Measurements from ENCODE around the gene AKAP9. TPM values are rescaled to one million over a fixed set of nuclear protein-coding genes. Genes with fewer than 3 reads are reported as not detected.
A peak's percentile ranks its signal among the peaks of the same experiment; 100 is the strongest.
"Not testable (repeated sequence)": the region's sequence is repeated elsewhere in the genome, so short reads cannot be mapped to it uniquely, and the experiment has no call there.

AKAP9 gene
- total RNA-seq, 1 donor, result 22.1 TPM

- no peak for DNase-seq (ENCODE audit: low read depth in 2 of 3, low spot score in 2 of 3)
Measured at GRCh38 chr7:92053312-92053711, 112.7 kb downstream of the AKAP9 start.

GRCh38 chr7:92056286-92056685 is 115.6 kb downstream of the AKAP9 start:
- DNase-seq (ENCODE audit: low read depth in 2 of 3, low spot score in 2 of 3), result no peak

- no peak for DNase-seq (ENCODE audit: low read depth in 2 of 3, low spot score in 2 of 3)
Measured at GRCh38 chr7:92057375-92057774, 116.7 kb downstream of the AKAP9 start.

GRCh38 chr7:92058040-92058439 is 117.4 kb downstream of the AKAP9 start:
- DNase-seq (ENCODE audit: low read depth in 2 of 3, low spot score in 2 of 3), result peak in 2 of 3 donors; percentile 13 to 23

- no peak for DNase-seq (ENCODE audit: low read depth in 2 of 3, low spot score in 2 of 3)
Measured at GRCh38 chr7:92058899-92059298, 118.2 kb downstream of the AKAP9 start.

- no peak for DNase-seq (ENCODE audit: low read depth in 2 of 3, low spot score in 2 of 3)
Measured at GRCh38 chr7:92061154-92061553, 120.5 kb downstream of the AKAP9 start.

GRCh38 chr7:92064438-92065029 is 123.9 kb downstream of the AKAP9 start:
- DNase-seq (ENCODE audit: low read depth in 2 of 3, low spot score in 2 of 3), result no peak

GRCh38 chr7:92071032-92071431 is 130.4 kb downstream of the AKAP9 start:
- no peak for DNase-seq (ENCODE audit: low read depth in 2 of 3, low spot score in 2 of 3)

GRCh38 chr7:92072121-92072520 is 131.5 kb downstream of the AKAP9 start:
- no peak for DNase-seq (ENCODE audit: low read depth in 2 of 3, low spot score in 2 of 3)

GRCh38 chr7:92072708-92073107 is 132.0 kb downstream of the AKAP9 start:
- DNase-seq (ENCODE audit: low read depth in 2 of 3, low spot score in 2 of 3), result no peak

GRCh38 chr7:92075455-92076158 is 134.9 kb downstream of the AKAP9 start:
- DNase-seq (ENCODE audit: low read depth in 2 of 3, low spot score in 2 of 3), result no peak

GRCh38 chr7:92076509-92076908 is 135.8 kb downstream of the AKAP9 start:
- DNase-seq (ENCODE audit: low read depth in 2 of 3, low spot score in 2 of 3), result no peak

GRCh38 chr7:92083922-92084321 is 143.3 kb downstream of the AKAP9 start:
- not testable (repeated sequence) for DNase-seq (ENCODE audit: low read depth in 2 of 3, low spot score in 2 of 3)

GRCh38 chr7:92088266-92088665 is 147.6 kb downstream of the AKAP9 start:
- no peak for DNase-seq (ENCODE audit: low read depth in 2 of 3, low spot score in 2 of 3)

- no peak for DNase-seq (ENCODE audit: low read depth in 2 of 3, low spot score in 2 of 3)
Measured at GRCh38 chr7:92092210-92092609, 151.5 kb downstream of the AKAP9 start.

- no peak for DNase-seq (ENCODE audit: low read depth in 2 of 3, low spot score in 2 of 3)
Measured at GRCh38 chr7:92095380-92095779, 154.7 kb downstream of the AKAP9 start.

- DNase-seq (ENCODE audit: low read depth in 2 of 3, low spot score in 2 of 3), result no peak
Measured at GRCh38 chr7:92100534-92100933, 159.9 kb downstream of the AKAP9 start.

GRCh38 chr7:92102862-92103261 is 162.2 kb downstream of the AKAP9 start:
- DNase-seq (ENCODE audit: low read depth in 2 of 3, low spot score in 2 of 3), result not testable (repeated sequence)

GRCh38 chr7:92108821-92109220 is 168.2 kb downstream of the AKAP9 start:
- no peak for DNase-seq (ENCODE audit: low read depth in 2 of 3, low spot score in 2 of 3)

- no peak for DNase-seq (ENCODE audit: low read depth in 2 of 3, low spot score in 2 of 3)
Measured at GRCh38 chr7:92110857-92111256, 170.2 kb downstream of the AKAP9 start.

GRCh38 chr7:92115821-92116220 is 175.2 kb downstream of the AKAP9 start:
- DNase-seq (ENCODE audit: low read depth in 2 of 3, low spot score in 2 of 3), result no peak

- DNase-seq (ENCODE audit: low read depth in 2 of 3, low spot score in 2 of 3), result no peak
Measured at GRCh38 chr7:92116949-92117348, 176.3 kb downstream of the AKAP9 start.
